T-helper 17 cell (primary cell): ENCODE data around the gene WDR36. TPM values are rescaled to one million over a fixed set of nuclear protein-coding genes. Genes with fewer than 3 reads are reported as not detected.
A peak's percentile ranks its signal among the peaks of the same experiment; 100 is the strongest.

Experiments
- ATAC-seq: fragments of 150-1000 bp; cut with Tn5 transposase; 2 replicates; pipeline ENCODE4 v1.10.0; 2021; ENCODE audit warnings: mild to moderate bottlenecking, moderate library complexity
- DNase-seq, 3 donors: peaks; one replicate each; pipeline versions ENCODE4 v3.0.0 to v3.0.0-alpha.2; 2020 to 2021
- H3K9me3 ChIP-seq: one replicate; pipeline ENCODE4 v1.7.0; 2013; ENCODE audit warnings: low read length, mild to moderate bottlenecking; ENCODE audit not compliant: control insufficient read depth, poor library complexity, severe bottlenecking
- H3K27ac Mint-ChIP-seq: one replicate; pipeline ENCODE4 v1.8.0; 2022; ENCODE audit warnings: mild to moderate bottlenecking, moderate library complexity, mixed read lengths
- H3K27me3 Mint-ChIP-seq: one replicate; pipeline ENCODE4 v1.8.0; 2022; ENCODE audit warnings: mixed read lengths
- H3K36me3 Mint-ChIP-seq: one replicate; pipeline ENCODE4 v1.8.0; 2022; ENCODE audit warnings: low read depth, mixed read lengths
- H3K4me1 Mint-ChIP-seq: one replicate; pipeline ENCODE4 v1.8.0; 2022; ENCODE audit warnings: mild to moderate bottlenecking, mixed read lengths
- H3K4me3 Mint-ChIP-seq: one replicate; pipeline ENCODE4 v1.8.0; 2022; ENCODE audit warnings: mild to moderate bottlenecking, moderate library complexity, mixed read lengths
- total RNA-seq, 4 donors: library from RNA in 2 of 4; stranded (reverse) in 2 of 4; gene quantifications; one replicate each; pipeline ENCODE4 v1.2.3 and lab custom pipeline; 2022 to 2026

Gene WDR36
- total RNA-seq (10 to 100 TPM; 22.7 to 27.9 TPM), total RNA-seq (lab: John Stamatoyannopoulos, UW) (45.0 to 97.7 reads per million in 2 donors)

DNA sequence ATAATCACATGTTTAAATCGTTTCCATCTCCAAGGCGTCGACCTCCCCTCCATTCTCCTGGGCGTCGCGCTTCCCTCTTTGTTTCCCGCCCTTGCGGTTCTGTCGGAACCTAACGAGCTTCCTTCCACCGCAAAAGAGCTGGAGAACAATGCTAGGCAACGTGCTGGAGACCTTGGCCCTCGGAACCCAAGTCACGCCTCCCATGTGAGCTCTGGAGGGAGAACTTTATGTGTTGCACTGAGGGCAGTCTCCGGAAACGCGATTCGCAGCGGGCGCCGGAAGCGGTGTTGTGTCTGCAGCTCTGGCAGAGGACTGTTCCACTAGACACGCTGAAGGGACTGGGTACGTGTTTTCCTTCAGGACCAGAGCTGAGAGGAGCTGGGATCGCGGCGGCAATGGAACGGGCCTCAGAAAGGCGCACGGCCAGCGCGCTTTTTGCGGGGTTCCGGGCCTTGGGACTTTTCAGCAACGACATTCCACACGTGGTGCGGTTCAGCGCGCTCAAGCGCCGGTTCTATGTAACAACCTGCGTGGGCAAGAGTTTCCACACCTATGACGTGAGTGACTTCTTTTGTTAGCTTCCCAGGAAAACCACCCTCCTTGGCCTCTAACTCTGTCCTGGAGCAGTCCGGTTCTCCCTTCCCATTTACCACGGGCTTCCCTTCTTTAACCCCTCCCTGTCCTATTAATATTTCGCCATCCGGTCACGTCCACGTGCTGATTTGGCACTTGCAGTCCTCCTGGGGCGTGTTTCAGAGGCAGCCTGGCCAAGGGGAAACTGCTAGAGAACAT, at the start of gene WDR36:
Gene WDR36 (plus strand): TSS at position 287 of the 792 bp plus-strand sequence. CDS start 109 bp downstream, at position 396.
- Mint-ChIP-seq H3K4me3 (peak within 1 kb of the TSS; percentile 98), H3K27me3 (peaks cover 6% of the 10 kb centered on the region), H3K4me1 (peaks cover 21% of the 10 kb centered on the region), H3K27ac (peak within 1 kb of the TSS; percentile 94), H3K36me3 (no peaks in the 10 kb centered on the region)
- DNase-seq: peak; percentile 71 to 87 (median 73)
- H3K9me3 ChIP-seq: no peaks in the 10 kb centered on the region
- peak; percentile 96 for ATAC-seq

DNA sequence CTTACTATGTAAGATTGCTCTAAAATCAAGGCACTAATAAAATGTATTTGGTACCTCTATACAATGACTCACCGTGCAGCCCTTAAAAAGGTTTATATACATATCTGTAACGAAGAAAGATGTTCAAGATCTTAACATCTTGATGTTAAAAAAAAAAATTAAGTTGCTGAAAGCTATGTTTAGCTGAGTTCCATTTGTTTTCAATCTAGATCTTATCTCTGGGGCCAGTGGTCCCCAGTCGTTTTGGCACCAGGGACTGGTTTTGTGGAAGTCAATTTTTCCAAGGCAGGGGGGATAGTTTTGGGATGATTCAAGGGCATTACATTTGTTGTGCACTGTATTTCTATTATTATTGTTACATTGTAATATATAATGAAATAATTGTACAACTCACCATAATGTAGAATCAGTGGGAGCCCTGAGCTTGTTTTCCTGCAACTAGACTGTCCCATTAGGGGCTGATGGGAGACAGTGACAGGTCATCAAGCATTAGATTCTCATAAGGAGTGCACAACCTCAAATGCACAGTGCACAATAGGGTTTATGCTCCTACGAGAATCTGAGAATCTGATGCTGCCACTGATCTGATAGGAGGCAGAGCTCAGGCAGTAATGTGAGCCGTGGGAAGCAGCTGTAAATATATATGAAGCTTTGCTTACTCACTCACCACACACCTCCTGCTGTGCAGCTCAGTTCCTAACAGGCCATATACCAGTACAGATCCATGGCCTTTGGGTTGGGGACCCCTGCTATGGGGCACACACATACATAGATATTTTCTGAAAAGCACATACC, 48.2 kb upstream of the WDR36 start:
- DNase-seq: no peak
- no peak for ATAC-seq
- Mint-ChIP-seq H3K4me3 (no peak overlapping the region), H3K36me3 (no peaks in the 10 kb centered on the region), H3K27me3 (peaks cover 7% of the 10 kb centered on the region), H3K4me1 (no peaks in the 10 kb centered on the region), H3K27ac (no peak overlapping the region)
- H3K9me3 ChIP-seq: no peaks in the 10 kb centered on the region

DNA sequence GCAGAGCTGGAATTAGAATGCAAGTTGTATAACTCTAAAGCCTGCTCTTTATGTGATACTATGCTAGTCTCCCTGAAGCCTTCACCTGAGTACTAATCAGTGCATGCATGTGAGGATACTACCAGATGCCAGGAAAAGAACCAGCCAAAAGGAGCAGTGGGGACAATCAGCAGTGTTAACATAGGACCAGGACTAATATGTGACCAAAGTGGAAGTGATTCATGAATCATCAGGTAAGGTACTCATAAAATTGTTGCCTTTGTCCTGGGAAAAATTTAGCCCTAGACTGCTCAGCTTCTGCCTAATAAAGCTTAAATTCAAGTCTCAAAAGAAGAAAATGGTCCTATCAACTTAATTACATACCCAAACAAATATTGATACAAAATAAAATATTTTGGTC, 34.1 kb upstream of the WDR36 start:
- Mint-ChIP-seq H3K4me1 (no peaks in the 10 kb centered on the region), H3K27ac (no peak overlapping the region), H3K36me3 (peaks cover 8% of the 10 kb centered on the region), H3K4me3 (no peak overlapping the region), H3K27me3 (peaks cover 35% of the 10 kb centered on the region)
- DNase-seq (no peak), ATAC-seq (no peak)
- H3K9me3 ChIP-seq: no peaks in the 10 kb centered on the region

- Mint-ChIP-seq H3K27me3 (peaks cover 37% of the 10 kb centered on the region), H3K4me3 (no peak overlapping the region), H3K36me3 (peaks cover 8% of the 10 kb centered on the region), H3K27ac (no peak overlapping the region), H3K4me1 (no peaks in the 10 kb centered on the region)
- ATAC-seq (no peak), DNase-seq (no peak)
- H3K9me3 ChIP-seq: no peaks in the 10 kb centered on the region
Observed at GRCh38 chr5:111060169-111060568, 32.0 kb upstream of the WDR36 start.

DNA sequence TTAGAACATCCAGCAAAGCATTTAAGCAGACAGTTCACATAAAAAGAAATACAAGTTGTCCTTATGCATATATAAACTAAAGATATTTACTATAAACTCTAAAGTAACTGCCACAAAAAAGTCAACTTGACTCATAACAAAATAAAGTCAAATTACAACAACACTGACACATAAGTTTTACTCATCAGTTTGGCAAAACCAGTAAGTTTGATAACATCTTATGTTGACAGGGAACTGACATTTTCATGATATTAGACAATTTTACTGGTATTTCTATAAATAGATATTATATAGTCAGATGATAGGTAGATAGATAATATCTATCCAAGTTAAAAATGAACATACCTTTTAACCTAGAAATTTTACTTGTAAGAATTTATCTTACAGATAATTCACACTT, 30.5 kb upstream of the WDR36 start:
- DNase-seq (no peak), ATAC-seq (no peak)
- Mint-ChIP-seq H3K4me3 (no peak overlapping the region), H3K4me1 (no peaks in the 10 kb centered on the region), H3K27ac (no peak overlapping the region), H3K36me3 (peaks cover 6% of the 10 kb centered on the region), H3K27me3 (peaks cover 37% of the 10 kb centered on the region)
- H3K9me3 ChIP-seq: no peaks in the 10 kb centered on the region

DNA sequence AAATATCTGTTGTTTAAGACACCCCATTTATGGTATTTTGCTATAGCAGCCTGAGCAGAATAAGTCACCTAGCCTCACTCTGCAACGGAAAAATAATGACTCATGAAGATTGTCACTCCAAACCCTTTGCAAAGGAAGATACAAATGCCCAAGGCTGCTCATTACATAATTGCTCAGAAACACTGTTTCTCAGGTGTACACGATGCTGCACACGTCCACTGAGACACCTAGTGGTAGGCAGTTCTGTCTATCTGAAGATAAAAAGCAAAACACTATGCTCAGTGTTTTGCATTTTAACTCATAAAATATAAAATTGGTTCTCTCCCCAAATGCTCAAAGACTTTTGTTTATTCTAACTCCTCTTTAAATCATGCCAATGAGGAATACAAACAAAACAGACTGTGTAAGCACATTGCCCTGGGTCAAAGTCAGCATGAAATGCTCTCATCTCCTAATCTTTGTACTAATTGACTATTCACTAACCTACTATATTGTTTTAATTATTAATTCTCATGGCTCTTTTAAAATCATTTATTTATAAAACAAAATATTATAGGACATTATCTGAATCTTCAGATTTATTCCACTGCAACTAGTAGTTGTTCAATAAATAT, 28.3 kb upstream of the WDR36 start:
- H3K4me3 Mint-ChIP-seq: no peak overlapping the region
- peaks cover under 1% of the 10 kb centered on the region for H3K36me3 Mint-ChIP-seq
- H3K9me3 ChIP-seq: no peaks in the 10 kb centered on the region
- H3K27me3 Mint-ChIP-seq: peaks cover 47% of the 10 kb centered on the region
- H3K27ac Mint-ChIP-seq: no peak overlapping the region
- DNase-seq: no peak
- no peaks in the 10 kb centered on the region for H3K4me1 Mint-ChIP-seq
- peak; percentile 42 for ATAC-seq

GRCh38 chr5:111066261-111066938, 25.7 kb upstream of the WDR36 start:
- Mint-ChIP-seq H3K4me3 (no peak overlapping the region), H3K36me3 (peaks cover 3% of the 10 kb centered on the region)
- no peak for ATAC-seq

DNA sequence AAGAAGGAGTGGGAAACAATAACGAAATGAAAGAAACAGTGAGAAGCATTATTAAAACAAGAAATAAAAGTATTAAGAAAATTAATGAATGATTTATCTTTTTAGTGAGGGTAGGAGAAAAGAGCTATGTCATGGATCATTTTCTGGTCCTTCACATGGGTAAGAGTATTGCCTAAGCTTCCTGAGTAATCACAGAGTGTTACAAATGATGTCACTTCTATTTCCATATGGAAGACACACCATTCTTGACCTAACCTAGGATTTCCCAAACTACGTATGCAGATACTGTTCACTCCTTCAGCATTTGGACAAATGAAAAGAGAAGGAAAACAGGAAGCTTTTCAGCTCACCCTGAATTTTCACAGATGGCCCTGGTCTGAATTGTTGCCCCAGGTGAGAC, 23.9 kb upstream of the WDR36 start:
- no peak for ATAC-seq
- Mint-ChIP-seq H3K4me1 (peaks cover 18% of the 10 kb centered on the region), H3K4me3 (no peak overlapping the region), H3K27me3 (peaks cover 91% of the 10 kb centered on the region), H3K27ac (no peak overlapping the region), H3K36me3 (peaks cover 4% of the 10 kb centered on the region)
- no peak for DNase-seq
- H3K9me3 ChIP-seq: no peaks in the 10 kb centered on the region

More at GRCh38 chr5:111066261-111066938, 25.7 kb upstream of the WDR36 start:
- Mint-ChIP-seq H3K27me3 (peaks cover 72% of the 10 kb centered on the region), H3K27ac (no peak overlapping the region), H3K4me1 (peaks cover 9% of the 10 kb centered on the region)
- DNase-seq: no peak
- H3K9me3 ChIP-seq: no peaks in the 10 kb centered on the region

- no peak overlapping the region for H3K27ac Mint-ChIP-seq
- no peaks in the 10 kb centered on the region for H3K9me3 ChIP-seq
- H3K36me3 Mint-ChIP-seq: peaks cover 7% of the 10 kb centered on the region
- ATAC-seq: no peak
- peaks cover 98% of the 10 kb centered on the region for H3K27me3 Mint-ChIP-seq
- H3K4me1 Mint-ChIP-seq: peaks cover 24% of the 10 kb centered on the region
- no peak for DNase-seq
- peak overlapping the region; percentile 33 for H3K4me3 Mint-ChIP-seq
Observed at GRCh38 chr5:111069839-111070238, 22.3 kb upstream of the WDR36 start.

- no peak overlapping the region for H3K27ac Mint-ChIP-seq
- peak; percentile 44 for ATAC-seq
- no peak for DNase-seq
- peaks cover 98% of the 10 kb centered on the region for H3K27me3 Mint-ChIP-seq
- H3K4me1 Mint-ChIP-seq: peaks cover 24% of the 10 kb centered on the region
- H3K36me3 Mint-ChIP-seq: peaks cover 7% of the 10 kb centered on the region
- no peaks in the 10 kb centered on the region for H3K9me3 ChIP-seq
- H3K4me3 Mint-ChIP-seq: peak overlapping the region; percentile 59
Observed at GRCh38 chr5:111070272-111071134, 21.6 kb upstream of the WDR36 start.

DNA sequence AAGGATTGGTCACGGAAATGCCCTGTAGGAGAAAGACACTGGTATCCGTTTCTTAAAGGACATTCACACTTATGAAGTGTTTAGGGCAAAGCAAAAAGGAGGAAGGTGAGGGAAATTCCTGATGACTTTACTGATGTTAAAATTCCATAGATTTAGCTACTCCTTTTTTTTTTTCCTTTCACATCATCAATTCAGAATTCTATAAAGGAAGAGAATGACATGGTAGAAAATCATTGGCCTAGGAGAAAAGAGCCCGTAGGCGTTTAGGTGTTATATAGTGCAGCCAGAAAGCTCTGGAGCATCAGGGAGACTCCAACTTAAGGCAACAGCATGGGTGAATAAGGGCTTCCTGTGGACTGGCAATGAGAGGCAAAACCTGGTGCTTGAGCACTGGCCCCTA, 20.7 kb upstream of the WDR36 start, which contains the start of gene TSLP:
Gene TSLP (plus strand): TSS at position 301 of the 400 bp plus-strand sequence. CDS start 178 bp downstream, outside the sequence.
- H3K27me3 Mint-ChIP-seq: peaks cover 93% of the 10 kb centered on the region
- H3K36me3 Mint-ChIP-seq: peaks cover 7% of the 10 kb centered on the region
- H3K9me3 ChIP-seq: no peaks in the 10 kb centered on the region
- H3K4me3 Mint-ChIP-seq: peak within 1 kb of the TSS; percentile 97
- H3K27ac Mint-ChIP-seq: no peak within 1 kb of the TSS
- peaks cover 24% of the 10 kb centered on the region for H3K4me1 Mint-ChIP-seq
- no peak for DNase-seq
- ATAC-seq: no peak
